Peyer's patch (tissue), 4 donors: ENCODE measurements around the gene NRAP. TPM values are rescaled to one million over a fixed set of nuclear protein-coding genes. Genes with fewer than 3 reads are reported as not detected.
A peak's percentile ranks its signal among the peaks of the same experiment; 100 is the strongest.

Experiments
- DNase-seq, 3 donors: peaks; one replicate each; pipeline ENCODE4 v3.0.0-alpha.2; 2017 to 2019
- H3K27ac ChIP-seq, 4 donors: fragments of 200-600 bp; sonication (generic); one replicate each; pipeline ENCODE4 v1.5.1; 2016 to 2019
- H3K27me3 ChIP-seq, 2 donors: fragments of 200-600 bp; sonication (generic); one replicate each; pipeline ENCODE4 v1.5.1; 2019
- H3K36me3 ChIP-seq, 3 donors: fragments of 200-600 bp; sonication (generic); one replicate each; pipeline ENCODE4 v1.5.1; 2016 to 2019
- H3K4me1 ChIP-seq, 4 donors: fragments of 200-600 bp; sonication (generic); one replicate each; pipeline ENCODE4 v1.5.1; 2016 to 2019
- H3K4me3 ChIP-seq, 4 donors: fragments of 200-600 bp; sonication (generic); 1 replicate in 3 of 4; 2 replicates in 1 of 4; pipeline ENCODE4 v1.5.1; 2016 to 2019; ENCODE audit warnings: mild to moderate bottlenecking in 1 of 4
- H3K9me3 ChIP-seq, 4 donors: fragments of 200-600 bp; sonication (generic); one replicate each; pipeline ENCODE4 v1.5.1; 2016 to 2019; ENCODE audit warnings: mild to moderate bottlenecking in 1 of 4
- POLR2A ChIP-seq, 2 donors: fragments of 450-650 bp; IDR thresholded peaks; one replicate each; pipeline ENCODE4 v1.5.1; 2017; ENCODE audit warnings: antibody characterized with exemption in 2 of 2, mild to moderate bottlenecking in 2 of 2, moderate library complexity in 2 of 2
- total RNA-seq, 4 donors: library from RNA; depleted of rRNA; stranded (reverse); fragments of >200 nt; gene quantifications; one replicate each; pipeline ENCODE4 v1.1.0, GENCODE V29; 2016
- TF ChIP-seq, protein P1 (sequence below), 6 experiments: fragments of 450-650 bp in 4 of 6; fragments of 200-600 bp in 2 of 6; sonication (generic) in 1 of 6; IDR thresholded peaks; one replicate each; pipeline ENCODE4 v1.5.1; 2017 to 2019; ENCODE audit warnings: antibody characterized with exemption in 6 of 6, mild to moderate bottlenecking in 3 of 6, moderate library complexity in 1 of 6

The NRAP gene
- total RNA-seq, 4 donors from 2014 or later: not detected

- Histone ChIP-seq H3K27ac (no peak overlapping the region), H3K4me3 (peak overlapping the region in 1 of 4 donors; percentile 16)
- TF ChIP-seq, protein P1, sequence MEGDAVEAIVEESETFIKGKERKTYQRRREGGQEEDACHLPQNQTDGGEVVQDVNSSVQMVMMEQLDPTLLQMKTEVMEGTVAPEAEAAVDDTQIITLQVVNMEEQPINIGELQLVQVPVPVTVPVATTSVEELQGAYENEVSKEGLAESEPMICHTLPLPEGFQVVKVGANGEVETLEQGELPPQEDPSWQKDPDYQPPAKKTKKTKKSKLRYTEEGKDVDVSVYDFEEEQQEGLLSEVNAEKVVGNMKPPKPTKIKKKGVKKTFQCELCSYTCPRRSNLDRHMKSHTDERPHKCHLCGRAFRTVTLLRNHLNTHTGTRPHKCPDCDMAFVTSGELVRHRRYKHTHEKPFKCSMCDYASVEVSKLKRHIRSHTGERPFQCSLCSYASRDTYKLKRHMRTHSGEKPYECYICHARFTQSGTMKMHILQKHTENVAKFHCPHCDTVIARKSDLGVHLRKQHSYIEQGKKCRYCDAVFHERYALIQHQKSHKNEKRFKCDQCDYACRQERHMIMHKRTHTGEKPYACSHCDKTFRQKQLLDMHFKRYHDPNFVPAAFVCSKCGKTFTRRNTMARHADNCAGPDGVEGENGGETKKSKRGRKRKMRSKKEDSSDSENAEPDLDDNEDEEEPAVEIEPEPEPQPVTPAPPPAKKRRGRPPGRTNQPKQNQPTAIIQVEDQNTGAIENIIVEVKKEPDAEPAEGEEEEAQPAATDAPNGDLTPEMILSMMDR (IDR thresholded peaks at IDR 0.05): no peak
- no peak for TF ChIP-seq POLR2A (IDR thresholded peaks at IDR 0.05)
Measured at GRCh38 chr10:113553149-113553548, 110.7 kb downstream of the NRAP start.

GRCh38 chr10:113552701-113553100, 111.1 kb downstream of the NRAP start, which contains the start of gene HABP2:
TSS of gene HABP2 (plus strand) at chr10:113553053. CDS start at chr10:113553122, 69 bp downstream.
- Histone ChIP-seq H3K4me1 (peaks cover 0 to 4% (median 0%) of the 10 kb centered on the region in 4 donors), H3K9me3 (no peaks in the 10 kb centered on the region), H3K27ac (no peak within 1 kb of the TSS), H3K4me3 (peak within 1 kb of the TSS in 1 of 4 donors; percentile 16), H3K36me3 (no peaks in the 10 kb centered on the region), H3K27me3 (no peaks in the 10 kb centered on the region)
- TF ChIP-seq POLR2A (IDR thresholded peaks at IDR 0.05): no peak
- no peak for DNase-seq

More at GRCh38 chr10:113553149-113553548, 110.7 kb downstream of the NRAP start:
- no peak for DNase-seq
- peaks cover 0 to 4% (median 0%) of the 10 kb centered on the region in 4 donors for H3K4me1 ChIP-seq
- H3K36me3 ChIP-seq: no peaks in the 10 kb centered on the region
- no peaks in the 10 kb centered on the region for H3K9me3 ChIP-seq
- no peaks in the 10 kb centered on the region for H3K27me3 ChIP-seq

GRCh38 chr10:113552014-113552413, 111.8 kb downstream of the NRAP start:
- TF ChIP-seq, protein P1 (IDR thresholded peaks at IDR 0.05): no peak
- no peak for TF ChIP-seq POLR2A (IDR thresholded peaks at IDR 0.05)
- DNase-seq: no peak
- Histone ChIP-seq H3K4me1 (peaks cover 0 to 4% (median 0%) of the 10 kb centered on the region in 4 donors), H3K9me3 (no peaks in the 10 kb centered on the region), H3K27me3 (no peaks in the 10 kb centered on the region), H3K36me3 (no peaks in the 10 kb centered on the region), H3K27ac (no peak overlapping the region), H3K4me3 (no peak overlapping the region)

DNA sequence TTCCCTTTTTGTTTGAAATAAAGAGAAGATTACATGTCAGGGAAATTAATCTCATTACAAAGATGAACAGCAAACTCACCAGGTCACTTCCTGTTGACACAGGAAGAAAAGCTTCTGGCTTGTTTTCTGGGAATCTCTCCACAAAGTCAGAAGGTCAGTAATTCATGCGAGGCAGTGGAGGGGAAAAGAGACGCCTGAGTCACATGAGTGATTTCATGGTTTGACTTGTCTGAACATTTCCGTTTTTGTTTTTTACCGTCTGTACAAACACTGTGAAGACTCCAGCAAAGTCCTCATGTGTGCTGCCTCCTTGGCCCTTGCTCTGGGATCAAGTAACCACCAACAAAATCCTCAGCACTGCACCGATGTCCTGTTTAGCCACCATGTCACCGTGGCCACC, 113.5 kb downstream of the NRAP start:
- H3K4me3 ChIP-seq: no peak overlapping the region
- no peak for DNase-seq
- H3K36me3 ChIP-seq: no peaks in the 10 kb centered on the region
- H3K4me1 ChIP-seq: peaks cover 0 to 4% (median 0%) of the 10 kb centered on the region in 4 donors
- no peaks in the 10 kb centered on the region for H3K27me3 ChIP-seq
- TF ChIP-seq, protein P1 (IDR thresholded peaks at IDR 0.05): no peak
- TF ChIP-seq POLR2A (IDR thresholded peaks at IDR 0.05): no peak
- H3K9me3 ChIP-seq: no peaks in the 10 kb centered on the region
- H3K27ac ChIP-seq: no peak overlapping the region

- Histone ChIP-seq H3K4me1 (peaks cover 0 to 4% (median 0%) of the 10 kb centered on the region in 4 donors), H3K36me3 (no peaks in the 10 kb centered on the region), H3K27ac (no peak overlapping the region), H3K4me3 (no peak overlapping the region), H3K27me3 (no peaks in the 10 kb centered on the region), H3K9me3 (no peaks in the 10 kb centered on the region)
- TF ChIP-seq, protein P1 (IDR thresholded peaks at IDR 0.05): no peak
- no peak for DNase-seq
Measured at GRCh38 chr10:113549856-113550255, 114.0 kb downstream of the NRAP start.

DNA sequence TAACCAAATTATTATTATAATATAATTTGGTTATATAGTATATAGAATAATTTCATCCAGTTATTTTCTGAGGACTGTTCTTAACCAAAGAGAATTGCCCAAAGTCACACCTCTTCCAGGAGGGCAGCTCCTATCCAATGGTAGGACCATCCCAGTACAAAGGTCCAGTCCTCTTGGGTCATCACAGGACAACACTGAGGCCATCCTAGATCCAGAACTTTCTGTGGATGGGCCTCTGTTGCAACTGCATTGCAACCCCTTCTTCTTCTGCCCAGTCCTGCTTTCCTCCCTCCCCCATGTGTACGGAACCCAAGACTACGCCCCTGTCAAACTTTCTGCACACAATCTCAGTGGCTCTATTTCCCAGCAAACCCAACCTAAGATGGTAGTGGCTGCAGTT, 116.4 kb downstream of the NRAP start:
- Histone ChIP-seq H3K9me3 (no peaks in the 10 kb centered on the region), H3K4me1 (no peaks in the 10 kb centered on the region), H3K4me3 (no peak overlapping the region), H3K27me3 (no peaks in the 10 kb centered on the region), H3K36me3 (no peaks in the 10 kb centered on the region), H3K27ac (no peak overlapping the region)
- no peak for TF ChIP-seq POLR2A (IDR thresholded peaks at IDR 0.05)
- TF ChIP-seq, protein P1 (IDR thresholded peaks at IDR 0.05): no peak
- no peak for DNase-seq
